Prostate gland (tissue), 2 donors: Measurements from ENCODE around the gene UBP1.
"Not testable (repeated sequence)": the region's sequence is repeated elsewhere in the genome, so short reads cannot be mapped to it uniquely, and the experiment has no call there.

Experiments
- POLR2A ChIP-seq: fragments of 450-650 bp; IDR thresholded peaks from one replicate; pipeline ENCODE4 v1.6.1; 2016; ENCODE audit warnings: antibody characterized with exemption, mild to moderate bottlenecking
- POLR2AphosphoS5 ChIP-seq: sonication (generic); formaldehyde crosslinking; IDR thresholded peaks from one replicate; pipeline ENCODE4 v1.6.1; 2017; ENCODE audit warnings: antibody characterized with exemption
- TF ChIP-seq, protein P1 (sequence below), 4 experiments: fragments of 200-600 bp in 2 of 4; fragments of 450-650 bp in 2 of 4; sonication (generic) in 2 of 4; IDR thresholded peaks; 1 replicate in 3 of 4; 2 replicates in 1 of 4; pipeline ENCODE4 v1.5.1; 2016 to 2019; ENCODE audit warnings: antibody characterized with exemption in 4 of 4, mild to moderate bottlenecking in 2 of 4, moderate library complexity in 2 of 4

DNA sequence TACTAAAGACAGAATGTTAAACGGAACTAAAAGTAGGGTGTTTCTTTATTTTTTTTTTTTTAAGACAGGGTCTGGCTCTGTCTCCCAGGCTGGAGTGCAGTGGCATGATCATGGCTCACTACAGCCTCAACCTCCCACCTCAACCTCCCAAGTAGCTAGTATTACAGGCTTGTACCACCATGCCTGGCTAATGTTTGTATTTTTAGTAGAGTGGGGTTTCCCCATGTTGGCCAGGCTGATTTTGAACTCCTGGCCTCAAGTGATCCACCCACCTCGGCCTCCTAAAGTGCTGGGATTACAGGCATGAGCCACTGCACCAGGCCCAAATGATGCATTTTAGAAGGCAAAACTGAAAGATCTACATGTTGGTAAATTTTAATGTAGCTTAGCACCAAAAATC is 10.9 kb downstream of the UBP1 start:
- TF ChIP-seq, protein P1, sequence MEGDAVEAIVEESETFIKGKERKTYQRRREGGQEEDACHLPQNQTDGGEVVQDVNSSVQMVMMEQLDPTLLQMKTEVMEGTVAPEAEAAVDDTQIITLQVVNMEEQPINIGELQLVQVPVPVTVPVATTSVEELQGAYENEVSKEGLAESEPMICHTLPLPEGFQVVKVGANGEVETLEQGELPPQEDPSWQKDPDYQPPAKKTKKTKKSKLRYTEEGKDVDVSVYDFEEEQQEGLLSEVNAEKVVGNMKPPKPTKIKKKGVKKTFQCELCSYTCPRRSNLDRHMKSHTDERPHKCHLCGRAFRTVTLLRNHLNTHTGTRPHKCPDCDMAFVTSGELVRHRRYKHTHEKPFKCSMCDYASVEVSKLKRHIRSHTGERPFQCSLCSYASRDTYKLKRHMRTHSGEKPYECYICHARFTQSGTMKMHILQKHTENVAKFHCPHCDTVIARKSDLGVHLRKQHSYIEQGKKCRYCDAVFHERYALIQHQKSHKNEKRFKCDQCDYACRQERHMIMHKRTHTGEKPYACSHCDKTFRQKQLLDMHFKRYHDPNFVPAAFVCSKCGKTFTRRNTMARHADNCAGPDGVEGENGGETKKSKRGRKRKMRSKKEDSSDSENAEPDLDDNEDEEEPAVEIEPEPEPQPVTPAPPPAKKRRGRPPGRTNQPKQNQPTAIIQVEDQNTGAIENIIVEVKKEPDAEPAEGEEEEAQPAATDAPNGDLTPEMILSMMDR (IDR thresholded peaks at IDR 0.05) = not testable (repeated sequence)
- TF ChIP-seq POLR2AphosphoS5, POLR2A: not testable (repeated sequence)
